OCI-LY7 (cell line): Measurements from ENCODE around the gene LMNTD2. TPM values are rescaled to one million over a fixed set of nuclear protein-coding genes. Genes with fewer than 3 reads are reported as not detected.

Source experiments
- BruUV-seq: library from RNA; stranded (reverse); fragments of 400-500 nt; replicated peaks from 2 replicates; lab custom pipeline; 2021; lab: Mats Ljungman, UMichigan
- CTCF ChIA-PET: fragments of 300-600 bp; sonication (Branson Sonifier 250); formaldehyde crosslinking; loops from one replicate; lab custom pipeline; 2022; ENCODE audit warnings: antibody characterized with exemption; ENCODE audit not compliant: unreplicated experiment; lab: Charles Lee
- POLR2A ChIA-PET: fragments of 300-600 bp; sonication (Branson Sonifier 250); formaldehyde crosslinking; loops from one replicate; lab custom pipeline; 2022; ENCODE audit warnings: antibody characterized with exemption; lab: Charles Lee
- DNase-seq: peaks from one replicate; pipeline ENCODE4 v3.0.0-alpha.2; 2015; ENCODE audit warnings: low spot score
- H2AFZ ChIP-seq: fragments of 200-600 bp; sonication (generic), shearing (Covaris generic); 2 replicates; pipeline ENCODE4 v1.6.1; 2014; ENCODE audit warnings: mild to moderate bottlenecking, antibody characterized with exemption, low read length, moderate library complexity
- H3K27ac ChIP-seq: fragments of 200-600 bp; sonication (generic); 2 replicates; pipeline ENCODE4 v1.5.1; 2014; ENCODE audit warnings: mixed run types, low read depth, mild to moderate bottlenecking, moderate library complexity, low read length, inconsistent platforms; ENCODE audit not compliant: poor library complexity, severe bottlenecking
- H3K36me3 ChIP-seq: fragments of 200-600 bp; sonication (generic); 2 replicates; pipeline ENCODE4 v1.6.1; 2014; ENCODE audit warnings: mild to moderate bottlenecking, antibody characterized with exemption, low read length, moderate library complexity, mixed read lengths; ENCODE audit not compliant: insufficient read depth
- H3K4me1 ChIP-seq: fragments of 200-600 bp; sonication (generic); 2 replicates; pipeline ENCODE4 v1.5.1; 2014; ENCODE audit warnings: mild to moderate bottlenecking, low read length; ENCODE audit not compliant: insufficient read depth, poor library complexity, severe bottlenecking
- H3K4me2 ChIP-seq: fragments of 200-600 bp; sonication (generic); 2 replicates; pipeline ENCODE4 v1.6.1; 2014; ENCODE audit warnings: mild to moderate bottlenecking, low read length
- H3K4me3 ChIP-seq: fragments of 200-600 bp; sonication (generic); 2 replicates; pipeline ENCODE4 v1.5.1; 2014; ENCODE audit warnings: mild to moderate bottlenecking, low read depth, low read length; ENCODE audit not compliant: poor library complexity, severe bottlenecking
- H3K79me2 ChIP-seq: fragments of 200-600 bp; sonication (generic); 2 replicates; pipeline ENCODE4 v1.6.1; 2016; ENCODE audit warnings: low read depth, mild to moderate bottlenecking, low read length, moderate library complexity, mixed read lengths; ENCODE audit not compliant: insufficient read depth
- H3K9me2 ChIP-seq: fragments of 200-600 bp; sonication (generic); 2 replicates; pipeline ENCODE4 v1.6.1; 2016; ENCODE audit warnings: mild to moderate bottlenecking, low read length, mixed read lengths; ENCODE audit not compliant: insufficient read depth
- H3K9me3 ChIP-seq: fragments of 200-600 bp; sonication (generic); 2 replicates; pipeline ENCODE4 v1.6.1; 2014; ENCODE audit warnings: mild to moderate bottlenecking, mixed run types, low read length, mixed read lengths
- H4K20me1 ChIP-seq: fragments of 200-600 bp; sonication (generic); 2 replicates; pipeline ENCODE4 v1.6.1; 2014; ENCODE audit warnings: mild to moderate bottlenecking, antibody characterized with exemption, low read length, moderate library complexity, mixed read lengths; ENCODE audit not compliant: insufficient read depth
- CTCF ChIP-seq: fragments of 200-600 bp; sonication (generic); conservative IDR thresholded peaks from 2 replicates; pipeline ENCODE4 v1.5.1; 2014; ENCODE audit warnings: mild to moderate bottlenecking, antibody characterized with exemption, low read length, moderate library complexity, mixed read lengths
- EZH2phosphoT487 ChIP-seq: fragments of 200-600 bp; sonication (generic); IDR thresholded peaks from 2 replicates; pipeline ENCODE4 v1.6.1; 2018; ENCODE audit warnings: low read depth, borderline replicate concordance, mild to moderate bottlenecking, mixed run types, antibody characterized with exemption, low read length, moderate library complexity, mixed read lengths
- intact Hi-C: fragments of 100-400 bp; cut with micrococcal nuclease; formaldehyde crosslinking; loops from one replicate; pipeline ENCODE4 v1.10.0; 2022; ENCODE audit not compliant: unreplicated experiment
- total RNA-seq, 2 experiments: library from RNA; depleted of rRNA in 1 of 2; stranded (reverse); fragments of >200 nt in 1 of 2; shearing (Covaris generic) in 1 of 2; gene quantifications; 2 replicates each; pipeline ENCODE4 v1.2.3, GENCODE V29; 2014 to 2022

LMNTD2 gene
- total RNA-seq, 2 experiments from 2014 or later, result 4.7 to 17.7 TPM

GRCh38 chr11:556662-557256 is 3.8 kb downstream of the LMNTD2 start:
- no TSS peak for BruUV-seq
- Histone ChIP-seq H3K36me3 (no peaks in the 10 kb centered on the region), H3K9me3 (no peaks in the 10 kb centered on the region), H3K9me2 (no peaks in the 10 kb centered on the region), H3K4me1 (peaks cover 37% of the 10 kb centered on the region), H3K4me2 (peak overlapping the region; percentile 93; the same call in 1 of the 2 replicates), H3K79me2 (no peaks in the 10 kb centered on the region), H4K20me1 (no peaks in the 10 kb centered on the region), H2AFZ (no peak overlapping the region), H3K27ac (no peak overlapping the region), H3K4me3 (no peak overlapping the region)
- TF ChIP-seq EZH2phosphoT487, result no peak
- no peak for TF ChIP-seq CTCF
- no peak for DNase-seq
- intact Hi-C loops, result loop anchor here (5.0 kb wide), 1 partner anchor 166 kb away; no protein-coding TSS in a partner anchor
- CTCF ChIA-PET, result no interaction called here
- POLR2A ChIA-PET, result no interaction called here

GRCh38 chr11:555780-556661 is 4.5 kb downstream of the LMNTD2 start:
- no peaks in the 10 kb centered on the region for H3K79me2 ChIP-seq
- H3K9me2 ChIP-seq, result no peaks in the 10 kb centered on the region
- peak overlapping the region; percentile 66 for H3K4me3 ChIP-seq
- DNase-seq, result no peak
- no peaks in the 10 kb centered on the region for H3K36me3 ChIP-seq
- H3K9me3 ChIP-seq, result no peaks in the 10 kb centered on the region
- ChIA-PET CTCF (no interaction called here), POLR2A (interaction anchor here (1.0 kb wide), 1 partner anchor 20 kb away, joined by 3 read pairs; no protein-coding TSS in a partner anchor)
- no peak overlapping the region for H2AFZ ChIP-seq
- intact Hi-C loops, result loop anchor here (5.0 kb wide), 1 partner anchor 166 kb away; no protein-coding TSS in a partner anchor
- no peak for TF ChIP-seq EZH2phosphoT487
- TF ChIP-seq CTCF, result no peak
- H3K27ac ChIP-seq, result no peak overlapping the region
- peak overlapping the region; percentile 93 for H3K4me2 ChIP-seq
- peaks cover 34% of the 10 kb centered on the region for H3K4me1 ChIP-seq
- H4K20me1 ChIP-seq, result no peaks in the 10 kb centered on the region
- no TSS peak for BruUV-seq
